SK-N-SH treated with all-trans-retinoic acid at 6 μM for 48 hours (cell line): ENCODE data around the gene FARP1.

Experiments used
- ATAC-seq: fragments of 200-7000 bp; cut with Tn5 transposase; 3 replicates; pipeline ENCODE4 v1.9.1; 2020; ENCODE audit warnings: mild to moderate bottlenecking, moderate library complexity
- ARNTL ChIP-seq: fragments of 450-650 bp; formaldehyde crosslinking; IDR thresholded peaks from 2 replicates; pipeline ENCODE4 v1.5.0; 2020; ENCODE audit warnings: low read depth, mild to moderate bottlenecking, moderate library complexity, borderline replicate concordance
- BACH2 ChIP-seq: fragments of 250-450 bp; sonication (Bioruptor Pico); IDR thresholded peaks from 2 replicates; pipeline ENCODE4 v1.9.0; 2021; ENCODE audit warnings: mild to moderate bottlenecking, borderline replicate concordance
- CREB5 ChIP-seq: fragments of 250-450 bp; sonication (Bioruptor Pico); IDR thresholded peaks from 2 replicates; pipeline ENCODE4 v1.5.1; 2020; ENCODE audit warnings: low read depth, mild to moderate bottlenecking, moderate library complexity
- CSDC2 ChIP-seq: fragments of 250-450 bp; sonication (Bioruptor Pico); IDR thresholded peaks from 2 replicates; pipeline ENCODE4 v1.5.0; 2020; ENCODE audit warnings: mild to moderate bottlenecking, moderate library complexity
- ESRRG ChIP-seq: fragments of 250-450 bp; sonication (Bioruptor Pico); IDR thresholded peaks from 2 replicates; pipeline ENCODE4 v1.6.1; 2021; ENCODE audit warnings: mild to moderate bottlenecking
- ISL1 ChIP-seq: fragments of 250-450 bp; sonication (Bioruptor Pico); IDR thresholded peaks from 2 replicates; pipeline ENCODE4 v2.1.2; 2022; ENCODE audit warnings: mild to moderate bottlenecking, moderate library complexity
- OSR1 ChIP-seq: fragments of 250-450 bp; sonication (Bioruptor Pico); IDR thresholded peaks from 2 replicates; pipeline ENCODE4 v1.8.0; 2022; ENCODE audit warnings: moderate library complexity, mild to moderate bottlenecking, inconsistent platforms
- PPARA ChIP-seq: fragments of 250-450 bp; sonication (Bioruptor Pico); IDR thresholded peaks from 2 replicates; pipeline ENCODE4 v1.5.0; 2020; ENCODE audit warnings: mild to moderate bottlenecking, borderline replicate concordance
- RARB ChIP-seq: fragments of 250-450 bp; sonication (Bioruptor Pico); IDR thresholded peaks from 2 replicates; pipeline ENCODE4 v1.8.0; 2021; ENCODE audit warnings: mild to moderate bottlenecking, moderate library complexity
- SNAI2 ChIP-seq: fragments of 250-450 bp; sonication (Bioruptor Pico); IDR thresholded peaks from 2 replicates; pipeline ENCODE4 v1.5.0; 2020; ENCODE audit warnings: mild to moderate bottlenecking, moderate library complexity
- TCF4 ChIP-seq: fragments of 250-450 bp; sonication (Bioruptor Pico); IDR thresholded peaks from 2 replicates; pipeline ENCODE4 v1.8.0; 2021; ENCODE audit warnings: mild to moderate bottlenecking, moderate library complexity, borderline replicate concordance
- TOX ChIP-seq: fragments of 250-450 bp; sonication (Bioruptor Pico); IDR thresholded peaks from 2 replicates; pipeline ENCODE4 v1.8.0; 2021; ENCODE audit warnings: mild to moderate bottlenecking, moderate library complexity, borderline replicate concordance
- ZC3H10 ChIP-seq: fragments of 250-450 bp; sonication (Bioruptor Pico); IDR thresholded peaks from 2 replicates; pipeline ENCODE4 v1.5.1; 2021; ENCODE audit warnings: mild to moderate bottlenecking, moderate library complexity
- ZFP3 ChIP-seq: fragments of 250-450 bp; sonication (Bioruptor Pico); IDR thresholded peaks from 2 replicates; pipeline ENCODE4 v1.5.0; 2020; ENCODE audit warnings: mild to moderate bottlenecking, moderate library complexity
- ZFP30 ChIP-seq: fragments of 450-650 bp; formaldehyde crosslinking; IDR thresholded peaks from 2 replicates; pipeline ENCODE4 v1.5.0; 2022; ENCODE audit warnings: mild to moderate bottlenecking, moderate library complexity
- ZNF565 ChIP-seq: fragments of 450-650 bp; formaldehyde crosslinking; conservative IDR thresholded peaks from 2 replicates; pipeline ENCODE4 v1.5.0; 2020; ENCODE audit warnings: low read depth, mild to moderate bottlenecking, moderate library complexity
- ZNF8 ChIP-seq: fragments of 450-650 bp; formaldehyde crosslinking; IDR thresholded peaks from 2 replicates; pipeline ENCODE4 v1.5.0; 2020; ENCODE audit warnings: mild to moderate bottlenecking, moderate library complexity
- TF ChIP-seq, protein P1 (sequence below): fragments of 250-450 bp; sonication (Bioruptor Pico); IDR thresholded peaks from 2 replicates; pipeline ENCODE4 v1.5.1; 2021; ENCODE audit warnings: mild to moderate bottlenecking, moderate library complexity
- TF ChIP-seq, protein P2 (sequence below): fragments of 250-450 bp; sonication (Bioruptor Pico); IDR thresholded peaks from 2 replicates; pipeline ENCODE4 v1.8.0; 2021; ENCODE audit warnings: low read depth, mild to moderate bottlenecking, moderate library complexity, borderline replicate concordance
- TF ChIP-seq, protein P3 (sequence below): fragments of 250-450 bp; sonication (Bioruptor Pico); IDR thresholded peaks from 2 replicates; pipeline ENCODE4 v1.5.0; 2020; ENCODE audit warnings: mild to moderate bottlenecking, moderate library complexity
- TF ChIP-seq, protein P4 (sequence below): fragments of 250-450 bp; sonication (Bioruptor Pico); IDR thresholded peaks from 2 replicates; pipeline ENCODE4 v1.8.0; 2020; ENCODE audit warnings: mild to moderate bottlenecking, moderate library complexity, borderline replicate concordance

Gene FARP1

GRCh38 chr13:98405107-98405571 is 262.2 kb downstream of the FARP1 start (continued):
- TF ChIP-seq ESRRG (CRISPR knock-in tag), result no peak
- TF ChIP-seq CSDC2 (CRISPR knock-in tag), result no peak

GRCh38 chr13:98405690-98406344 is 262.9 kb downstream of the FARP1 start:
- no peak for ATAC-seq
- TF ChIP-seq ARNTL (CRISPR knock-in tag) (no peak), ZFP3 (CRISPR knock-in tag) (no peak), OSR1 (no peak)
- TF ChIP-seq, protein P1, sequence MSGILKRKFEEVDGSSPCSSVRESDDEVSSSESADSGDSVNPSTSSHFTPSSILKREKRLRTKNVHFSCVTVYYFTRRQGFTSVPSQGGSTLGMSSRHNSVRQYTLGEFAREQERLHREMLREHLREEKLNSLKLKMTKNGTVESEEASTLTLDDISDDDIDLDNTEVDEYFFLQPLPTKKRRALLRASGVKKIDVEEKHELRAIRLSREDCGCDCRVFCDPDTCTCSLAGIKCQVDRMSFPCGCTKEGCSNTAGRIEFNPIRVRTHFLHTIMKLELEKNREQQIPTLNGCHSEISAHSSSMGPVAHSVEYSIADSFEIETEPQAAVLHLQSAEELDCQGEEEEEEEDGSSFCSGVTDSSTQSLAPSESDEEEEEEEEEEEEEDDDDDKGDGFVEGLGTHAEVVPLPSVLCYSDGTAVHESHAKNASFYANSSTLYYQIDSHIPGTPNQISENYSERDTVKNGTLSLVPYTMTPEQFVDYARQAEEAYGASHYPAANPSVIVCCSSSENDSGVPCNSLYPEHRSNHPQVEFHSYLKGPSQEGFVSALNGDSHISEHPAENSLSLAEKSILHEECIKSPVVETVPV (CRISPR knock-in tag), result no peak

GRCh38 chr13:98406427-98406826 is 263.5 kb downstream of the FARP1 start:
- no peak for TF ChIP-seq SNAI2 (CRISPR knock-in tag)
- TF ChIP-seq ZNF565, result no peak
- TF ChIP-seq ISL1 (CRISPR knock-in tag), result no peak
- no peak for TF ChIP-seq RARB (CRISPR knock-in tag)
- TF ChIP-seq ARNTL (CRISPR knock-in tag), result no peak
- no peak for TF ChIP-seq ZC3H10 (CRISPR knock-in tag)
- TF ChIP-seq, protein P2, sequence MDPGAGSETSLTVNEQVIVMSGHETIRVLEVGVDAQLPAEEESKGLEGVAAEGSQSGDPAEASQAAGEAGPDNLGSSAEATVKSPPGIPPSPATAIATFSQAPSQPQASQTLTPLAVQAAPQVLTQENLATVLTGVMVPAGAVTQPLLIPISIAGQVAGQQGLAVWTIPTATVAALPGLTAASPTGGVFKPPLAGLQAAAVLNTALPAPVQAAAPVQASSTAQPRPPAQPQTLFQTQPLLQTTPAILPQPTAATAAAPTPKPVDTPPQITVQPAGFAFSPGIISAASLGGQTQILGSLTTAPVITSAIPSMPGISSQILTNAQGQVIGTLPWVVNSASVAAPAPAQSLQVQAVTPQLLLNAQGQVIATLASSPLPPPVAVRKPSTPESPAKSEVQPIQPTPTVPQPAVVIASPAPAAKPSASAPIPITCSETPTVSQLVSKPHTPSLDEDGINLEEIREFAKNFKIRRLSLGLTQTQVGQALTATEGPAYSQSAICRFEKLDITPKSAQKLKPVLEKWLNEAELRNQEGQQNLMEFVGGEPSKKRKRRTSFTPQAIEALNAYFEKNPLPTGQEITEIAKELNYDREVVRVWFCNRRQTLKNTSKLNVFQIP (CRISPR knock-in tag), result no peak
- no peak for TF ChIP-seq BACH2 (CRISPR knock-in tag)
- no peak for TF ChIP-seq CSDC2 (CRISPR knock-in tag)
- TF ChIP-seq, protein P3, sequence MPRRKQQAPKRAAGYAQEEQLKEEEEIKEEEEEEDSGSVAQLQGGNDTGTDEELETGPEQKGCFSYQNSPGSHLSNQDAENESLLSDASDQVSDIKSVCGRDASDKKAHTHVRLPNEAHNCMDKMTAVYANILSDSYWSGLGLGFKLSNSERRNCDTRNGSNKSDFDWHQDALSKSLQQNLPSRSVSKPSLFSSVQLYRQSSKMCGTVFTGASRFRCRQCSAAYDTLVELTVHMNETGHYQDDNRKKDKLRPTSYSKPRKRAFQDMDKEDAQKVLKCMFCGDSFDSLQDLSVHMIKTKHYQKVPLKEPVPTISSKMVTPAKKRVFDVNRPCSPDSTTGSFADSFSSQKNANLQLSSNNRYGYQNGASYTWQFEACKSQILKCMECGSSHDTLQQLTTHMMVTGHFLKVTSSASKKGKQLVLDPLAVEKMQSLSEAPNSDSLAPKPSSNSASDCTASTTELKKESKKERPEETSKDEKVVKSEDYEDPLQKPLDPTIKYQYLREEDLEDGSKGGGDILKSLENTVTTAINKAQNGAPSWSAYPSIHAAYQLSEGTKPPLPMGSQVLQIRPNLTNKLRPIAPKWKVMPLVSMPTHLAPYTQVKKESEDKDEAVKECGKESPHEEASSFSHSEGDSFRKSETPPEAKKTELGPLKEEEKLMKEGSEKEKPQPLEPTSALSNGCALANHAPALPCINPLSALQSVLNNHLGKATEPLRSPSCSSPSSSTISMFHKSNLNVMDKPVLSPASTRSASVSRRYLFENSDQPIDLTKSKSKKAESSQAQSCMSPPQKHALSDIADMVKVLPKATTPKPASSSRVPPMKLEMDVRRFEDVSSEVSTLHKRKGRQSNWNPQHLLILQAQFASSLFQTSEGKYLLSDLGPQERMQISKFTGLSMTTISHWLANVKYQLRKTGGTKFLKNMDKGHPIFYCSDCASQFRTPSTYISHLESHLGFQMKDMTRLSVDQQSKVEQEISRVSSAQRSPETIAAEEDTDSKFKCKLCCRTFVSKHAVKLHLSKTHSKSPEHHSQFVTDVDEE (CRISPR knock-in tag), result no peak
- no peak for TF ChIP-seq OSR1
- TF ChIP-seq, protein P1 (CRISPR knock-in tag), result no peak
- no peak for ATAC-seq

GRCh38 chr13:98406971-98407370 is 264.1 kb downstream of the FARP1 start:
- TF ChIP-seq ZNF8 (no peak), TOX (CRISPR knock-in tag) (no peak), ZFP30 (CRISPR knock-in tag) (no peak), SNAI2 (CRISPR knock-in tag) (no peak), ARNTL (CRISPR knock-in tag) (no peak), BACH2 (CRISPR knock-in tag) (no peak), ZC3H10 (CRISPR knock-in tag) (no peak), PPARA (CRISPR knock-in tag) (no peak), TCF4 (CRISPR knock-in tag) (no peak), CREB5 (CRISPR knock-in tag) (no peak), ZNF565 (no peak)
- TF ChIP-seq, protein P1 (CRISPR knock-in tag), result no peak
- TF ChIP-seq, protein P2 (CRISPR knock-in tag), result no peak
- TF ChIP-seq, protein P4, sequence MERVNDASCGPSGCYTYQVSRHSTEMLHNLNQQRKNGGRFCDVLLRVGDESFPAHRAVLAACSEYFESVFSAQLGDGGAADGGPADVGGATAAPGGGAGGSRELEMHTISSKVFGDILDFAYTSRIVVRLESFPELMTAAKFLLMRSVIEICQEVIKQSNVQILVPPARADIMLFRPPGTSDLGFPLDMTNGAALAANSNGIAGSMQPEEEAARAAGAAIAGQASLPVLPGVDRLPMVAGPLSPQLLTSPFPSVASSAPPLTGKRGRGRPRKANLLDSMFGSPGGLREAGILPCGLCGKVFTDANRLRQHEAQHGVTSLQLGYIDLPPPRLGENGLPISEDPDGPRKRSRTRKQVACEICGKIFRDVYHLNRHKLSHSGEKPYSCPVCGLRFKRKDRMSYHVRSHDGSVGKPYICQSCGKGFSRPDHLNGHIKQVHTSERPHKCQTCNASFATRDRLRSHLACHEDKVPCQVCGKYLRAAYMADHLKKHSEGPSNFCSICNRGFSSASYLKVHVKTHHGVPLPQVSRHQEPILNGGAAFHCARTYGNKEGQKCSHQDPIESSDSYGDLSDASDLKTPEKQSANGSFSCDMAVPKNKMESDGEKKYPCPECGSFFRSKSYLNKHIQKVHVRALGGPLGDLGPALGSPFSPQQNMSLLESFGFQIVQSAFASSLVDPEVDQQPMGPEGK (CRISPR knock-in tag), result no peak

More at GRCh38 chr13:98406971-98407370, 264.1 kb downstream of the FARP1 start:
- ATAC-seq, result no peak
